Lung (tissue), 12 donors: ENCODE results near the gene FAM47E. TPM values are rescaled to one million over a fixed set of nuclear protein-coding genes. Genes with fewer than 3 reads are reported as not detected.
"Not testable (repeated sequence)": the region's sequence is repeated elsewhere in the genome, so short reads cannot be mapped to it uniquely, and the experiment has no call there.

Experiments used
- ATAC-seq: fragments of 200-7000 bp; cut with Tn5 transposase; one replicate; pipeline ENCODE4 v1.9.1; 2020; ENCODE audit warnings: moderate number of reproducible peaks; ENCODE audit not compliant: insufficient read depth, low FRiP score
- DNase-seq, 3 donors: peaks; one replicate each; pipeline ENCODE4 v3.0.0-alpha.2; 2013 to 2017
- H3K27ac ChIP-seq, 2 donors: one replicate each; pipeline ENCODE4 v1.5.1; 2013; ENCODE audit warnings: mild to moderate bottlenecking in 2 of 2, moderate library complexity in 2 of 2, control low read depth in 1 of 2, inconsistent platforms in 1 of 2, low read depth in 1 of 2, low read length in 1 of 2
- H3K27me3 ChIP-seq, 3 donors: one replicate each; pipeline ENCODE4 v1.5.1; 2013; ENCODE audit warnings: low read length in 2 of 3; ENCODE audit not compliant: control insufficient read depth in 3 of 3, insufficient read depth in 3 of 3
- H3K36me3 ChIP-seq, 4 donors: one replicate each; pipeline ENCODE4 v1.5.1; 2013; ENCODE audit warnings: low read length in 4 of 4, mild to moderate bottlenecking in 1 of 4, moderate library complexity in 1 of 4; ENCODE audit not compliant: control insufficient read depth in 4 of 4, insufficient read depth in 4 of 4
- H3K4me1 ChIP-seq, 5 donors: one replicate each; pipeline ENCODE4 v1.5.1; 2013; ENCODE audit warnings: low read length in 5 of 5, mild to moderate bottlenecking in 2 of 5, moderate library complexity in 1 of 5; ENCODE audit not compliant: control insufficient read depth in 5 of 5, insufficient read depth in 5 of 5
- H3K4me3 ChIP-seq: one replicate; pipeline ENCODE4 v1.5.1; 2013; ENCODE audit warnings: mild to moderate bottlenecking, control low read depth, moderate library complexity
- H3K9ac ChIP-seq, 2 donors: one replicate each; pipeline ENCODE4 v1.5.1; 2013; ENCODE audit warnings: low read length in 2 of 2, control low read depth in 1 of 2; ENCODE audit not compliant: insufficient read depth in 1 of 2
- H3K9me3 ChIP-seq, 4 donors: one replicate each; pipeline ENCODE4 v1.5.1; 2013; ENCODE audit warnings: low read length in 3 of 4, mild to moderate bottlenecking in 1 of 4, moderate library complexity in 1 of 4; ENCODE audit not compliant: control insufficient read depth in 4 of 4, insufficient read depth in 3 of 4
- WGBS, 2 donors: extraction: QIAGEN DNeasy Blood & Tissue Kit; methylation state at CpG; one replicate each; pipeline ENCODE4 v1.1.7; 2013; 5-methylcytosine and 5-hydroxymethylcytosine counted together
- polyA plus RNA-seq, 2 donors: library from polyadenylated mRNA; stranded (reverse); fragments of 200-250 nt; gene quantifications; one replicate each; pipeline ENCODE4 v1.2.1, GENCODE V29; 2013
- total RNA-seq, 2 donors: library from RNA; depleted of rRNA in 1 of 2; stranded (reverse); fragments of >200 nt in 1 of 2; gene quantifications; one replicate each; pipeline ENCODE4 v1.2.1, GENCODE V29; 2014 to 2021
- TF ChIP-seq, protein P1 (sequence below): IDR thresholded peaks from 2 replicates; pipeline ENCODE4 v1.5.1; 2012; ENCODE audit warnings: mild to moderate bottlenecking; ENCODE audit errors: control extremely low read depth, extremely low read depth
- donor health status: control.
- donor health status: control.
- donor health status: Bipolar disorder and iron deficiency.
- donor health status: healthy.
- donor health status: DM: yes; HTN: yes; CAD: no.

FAM47E gene
- total and polyA plus RNA-seq, 4 donors = 4.4 to 10.7 (median 7.0) TPM

DNA sequence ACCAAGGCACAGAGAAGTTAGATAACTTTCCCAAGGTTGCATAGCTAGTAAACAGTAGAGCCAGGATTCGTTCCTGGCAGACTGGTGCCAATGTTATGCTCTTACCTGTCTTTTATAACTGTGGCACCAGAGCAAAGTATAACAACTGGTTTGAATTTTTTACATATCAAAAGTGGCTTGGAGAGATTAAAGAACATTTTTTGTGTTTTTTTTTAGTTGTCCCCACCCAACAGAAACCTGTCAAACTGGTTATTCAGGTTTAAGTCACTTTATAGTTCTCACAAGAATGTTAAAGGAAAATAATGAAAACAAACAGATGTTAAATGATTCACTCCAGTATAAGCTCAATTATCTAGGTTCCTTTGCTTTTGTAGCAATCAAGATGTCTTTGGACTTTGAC lies 15.6 kb upstream of the FAM47E start:
- peak in 1 of 3 donors; percentile 70 for DNase-seq
- H3K4me3 ChIP-seq = no peak overlapping the region
- H3K4me1 ChIP-seq = peaks cover 0 to 8% (median 0%) of the 10 kb centered on the region in 5 donors
- WGBS, 2 donors = 56 to 75% methylated on average over 1 of the region's 1 CpG
- no peaks in the 10 kb centered on the region for H3K27me3 ChIP-seq
- no peaks in the 10 kb centered on the region for H3K36me3 ChIP-seq
- H3K9me3 ChIP-seq = peaks cover 0 to 7% (median 2%) of the 10 kb centered on the region in 4 donors
- no peak for ATAC-seq
- no peak overlapping the region for H3K9ac ChIP-seq
- TF ChIP-seq, protein P1, sequence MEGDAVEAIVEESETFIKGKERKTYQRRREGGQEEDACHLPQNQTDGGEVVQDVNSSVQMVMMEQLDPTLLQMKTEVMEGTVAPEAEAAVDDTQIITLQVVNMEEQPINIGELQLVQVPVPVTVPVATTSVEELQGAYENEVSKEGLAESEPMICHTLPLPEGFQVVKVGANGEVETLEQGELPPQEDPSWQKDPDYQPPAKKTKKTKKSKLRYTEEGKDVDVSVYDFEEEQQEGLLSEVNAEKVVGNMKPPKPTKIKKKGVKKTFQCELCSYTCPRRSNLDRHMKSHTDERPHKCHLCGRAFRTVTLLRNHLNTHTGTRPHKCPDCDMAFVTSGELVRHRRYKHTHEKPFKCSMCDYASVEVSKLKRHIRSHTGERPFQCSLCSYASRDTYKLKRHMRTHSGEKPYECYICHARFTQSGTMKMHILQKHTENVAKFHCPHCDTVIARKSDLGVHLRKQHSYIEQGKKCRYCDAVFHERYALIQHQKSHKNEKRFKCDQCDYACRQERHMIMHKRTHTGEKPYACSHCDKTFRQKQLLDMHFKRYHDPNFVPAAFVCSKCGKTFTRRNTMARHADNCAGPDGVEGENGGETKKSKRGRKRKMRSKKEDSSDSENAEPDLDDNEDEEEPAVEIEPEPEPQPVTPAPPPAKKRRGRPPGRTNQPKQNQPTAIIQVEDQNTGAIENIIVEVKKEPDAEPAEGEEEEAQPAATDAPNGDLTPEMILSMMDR = no peak
- H3K27ac ChIP-seq = no peak overlapping the region

DNA sequence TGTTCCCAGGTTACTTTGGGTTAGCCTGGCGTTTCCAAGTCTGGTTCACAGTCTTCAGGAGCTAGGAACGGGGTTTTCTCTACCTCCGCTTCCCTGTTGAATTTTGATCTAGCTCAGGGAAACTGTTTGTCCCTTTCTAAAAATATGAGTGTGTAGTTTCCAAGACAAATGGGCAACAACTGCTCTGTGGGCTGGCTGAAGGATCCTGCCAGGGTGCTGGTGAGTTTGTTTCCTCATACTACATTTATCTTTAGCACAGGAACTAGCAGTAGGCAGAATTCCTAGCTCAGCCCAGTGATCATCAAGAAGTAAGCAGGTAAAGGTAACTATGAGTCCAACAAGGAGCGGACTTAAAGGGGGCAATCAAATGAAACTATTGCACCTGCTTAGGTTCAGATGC lies 13.3 kb upstream of the FAM47E start:
- H3K4me1 ChIP-seq = peaks cover 0 to 8% (median 0%) of the 10 kb centered on the region in 5 donors

DNA sequence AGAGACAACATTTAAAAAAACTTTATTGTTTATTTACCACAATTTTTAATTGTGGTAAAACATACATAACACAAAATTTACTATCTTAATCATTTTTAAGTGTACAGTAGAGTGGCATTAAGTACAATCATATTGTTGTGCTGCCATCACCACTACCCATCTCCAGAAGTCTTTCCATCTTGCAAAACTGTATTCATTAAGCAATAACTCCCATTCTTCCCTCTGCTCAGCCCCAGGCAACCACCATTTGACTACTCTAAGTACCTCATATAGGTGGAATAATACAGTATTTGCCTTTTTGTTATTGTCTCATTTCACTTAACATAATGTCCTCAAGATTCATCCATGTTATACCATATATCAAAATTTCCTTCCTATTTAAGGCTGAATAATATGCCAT lies 12.8 kb upstream of the FAM47E start:
- ATAC-seq = no peak

More for the DNA sequence above, 13.3 kb upstream of the FAM47E start:
- ATAC-seq = no peak
- DNase-seq = no peak
- TF ChIP-seq, protein P1 = no peak
- no peak overlapping the region for H3K4me3 ChIP-seq
- H3K36me3 ChIP-seq = no peaks in the 10 kb centered on the region
- H3K9me3 ChIP-seq = peaks cover 0 to 7% (median 2%) of the 10 kb centered on the region in 4 donors
- H3K27ac ChIP-seq = no peak overlapping the region
- WGBS, 2 donors = 92 to 95% methylated on average over 4 of the region's 4 CpGs
- H3K27me3 ChIP-seq = no peaks in the 10 kb centered on the region
- no peak overlapping the region for H3K9ac ChIP-seq

DNA sequence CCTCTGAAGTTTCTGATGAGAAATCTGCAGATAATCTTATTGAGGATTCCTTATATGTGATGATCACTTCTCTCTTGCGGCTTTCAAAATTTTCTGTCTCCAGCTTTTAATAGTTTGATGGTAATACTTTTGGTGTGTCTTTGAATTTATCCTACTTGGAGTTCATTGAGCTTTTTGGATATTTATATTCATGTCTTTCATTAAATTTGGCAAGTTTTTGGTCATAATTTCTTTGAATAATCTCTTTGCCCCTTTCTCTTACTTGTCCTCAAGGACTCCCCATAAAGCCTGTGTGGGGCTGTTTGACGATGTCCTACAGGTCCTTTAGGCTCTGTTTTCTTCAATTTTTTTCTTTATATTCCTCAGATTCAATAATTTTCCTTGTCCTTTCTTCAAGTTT lies 11.3 kb upstream of the FAM47E start:
- no peak overlapping the region for H3K4me3 ChIP-seq
- ATAC-seq (no peak), DNase-seq (no peak)
- H3K27ac ChIP-seq = no peak overlapping the region
- no peaks in the 10 kb centered on the region for H3K27me3 ChIP-seq
- TF ChIP-seq, protein P1 = no peak
- no peak overlapping the region for H3K9ac ChIP-seq
- H3K4me1 ChIP-seq = no peaks in the 10 kb centered on the region
- no peaks in the 10 kb centered on the region for H3K36me3 ChIP-seq
- 99 to 100% methylated on average over 2 of the region's 2 CpGs for WGBS, 2 donors
- H3K9me3 ChIP-seq = peaks cover 0 to 7% (median 2%) of the 10 kb centered on the region in 4 donors

More for the DNA sequence above, 12.8 kb upstream of the FAM47E start:
- no peak for DNase-seq
- TF ChIP-seq, protein P1 = no peak
- Histone ChIP-seq H3K27me3 (no peaks in the 10 kb centered on the region), H3K4me1 (peaks cover 0 to 4% (median 0%) of the 10 kb centered on the region in 5 donors), H3K9ac (no peak overlapping the region), H3K9me3 (peaks cover 0 to 7% (median 2%) of the 10 kb centered on the region in 4 donors), H3K36me3 (no peaks in the 10 kb centered on the region), H3K4me3 (no peak overlapping the region), H3K27ac (no peak overlapping the region)

DNA sequence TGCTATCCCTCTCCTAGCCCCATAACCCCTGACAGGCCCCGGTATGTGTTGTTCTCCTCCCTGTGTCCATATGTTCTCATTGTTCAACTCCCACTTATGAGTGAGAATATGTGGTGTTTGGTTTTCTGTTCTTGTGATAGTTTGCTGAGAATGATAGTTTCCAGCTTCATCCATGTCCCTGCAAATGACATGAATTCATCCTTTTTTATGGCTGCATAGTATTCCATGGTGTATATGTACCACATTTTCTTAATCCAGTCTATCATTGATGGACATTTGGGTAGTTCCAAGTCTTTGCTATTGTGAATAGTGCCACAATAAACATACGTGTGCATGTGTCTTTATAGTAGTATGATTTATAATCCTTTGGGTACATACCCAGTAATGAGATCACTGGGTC lies 7.6 kb upstream of the FAM47E start:
- not testable (repeated sequence) for ATAC-seq

More for the DNA sequence above, 7.6 kb upstream of the FAM47E start:
- H3K4me1 ChIP-seq, H3K9me3 ChIP-seq, H3K27me3 ChIP-seq, H3K27ac ChIP-seq, H3K36me3 ChIP-seq, DNase-seq, H3K4me3 ChIP-seq, H3K9ac ChIP-seq: not testable (repeated sequence)
- WGBS, 2 donors = 95 to 100% methylated on average over 2 of the region's 2 CpGs
